ENCODE measurements around the gene SYNDIG1. TPM values are rescaled to one million over a fixed set of nuclear protein-coding genes. Genes with fewer than 3 reads are reported as not detected.

Gene SYNDIG1
- total and polyA plus RNA-seq, 2 donors (not counting 1 experiment from before 2014, with no cell fraction given) = not detected

- ChIA-PET POLR2A (no interaction called here), CTCF (interaction anchor here (0.5 kb wide), 1 partner anchor 21 kb away, joined by 3 read pairs; no protein-coding TSS in a partner anchor)
- Mint-ChIP-seq H3K4me1 (peaks cover 29% of the 10 kb centered on the region), H3K9me3 (ENCODE audit: insufficient read depth) (no peaks in the 10 kb centered on the region), H3K4me3 (no peak overlapping the region), H3K27ac (no peak overlapping the region), H3K27me3 (no peaks in the 10 kb centered on the region)
- no peak overlapping the region for H3K9ac ChIP-seq (ENCODE audit: low read length)
- DNase-seq (no peak), ATAC-seq (ENCODE audit: low read depth) (no peak)
- H3K9me3 ChIP-seq (ENCODE audit: control extremely low read depth in 1 of 3, control insufficient read depth in 2 of 3, insufficient read depth in 1 of 3, low read length in 2 of 3) = no peaks in the 10 kb centered on the region
- TF ChIP-seq EZH2 (IDR thresholded peaks at IDR 0.05; ENCODE audit: borderline replicate concordance, insufficient read depth, low read depth, low read length, poor library complexity, severe bottlenecking) (no peak), CTCF (IDR thresholded peaks at IDR 0.05) (no peak)
- H4K20me1 ChIP-seq (ENCODE audit: control insufficient read depth, insufficient read depth, low read length, poor library complexity, severe bottlenecking) = no peaks in the 10 kb centered on the region
- peaks cover 6 to 16% of the 10 kb centered on the region in 2 donors for H3K4me1 ChIP-seq (ENCODE audit: control insufficient read depth in 2 of 2, insufficient read depth in 2 of 2, low read length in 2 of 2)
- WGBS (ENCODE audit: insufficient coverage) = 91% methylated on average over 4 of the region's 5 CpGs
- H2AFZ ChIP-seq (ENCODE audit: insufficient read depth, low read depth, low read length, poor library complexity, severe bottlenecking) = no peak overlapping the region
- intact Hi-C loops (cut with micrococcal nuclease) = no loop called here
- no peak overlapping the region for H3K4me3 ChIP-seq (ENCODE audit: control extremely low read depth in 1 of 5, extremely low read depth in 1 of 5, insufficient read depth in 1 of 5, low read depth in 2 of 5, low read length in 4 of 5)
- H3K79me2 ChIP-seq (ENCODE audit: control insufficient read depth, insufficient read depth, low read length) = no peaks in the 10 kb centered on the region
- no peak overlapping the region for H3K4me2 ChIP-seq (replicated peaks; ENCODE audit: low read depth, low read length, poor library complexity, severe bottlenecking)
- H3K27ac ChIP-seq (ENCODE audit: low read length in 2 of 2) = no peak overlapping the region
- H3K36me3 ChIP-seq (replicated peaks in 1 of 2; ENCODE audit: control extremely low read depth in 1 of 2, control insufficient read depth in 1 of 2, extremely low read depth in 1 of 2, insufficient read depth in 2 of 2, low read length in 1 of 2) = no peaks in the 10 kb centered on the region
- no peaks in the 10 kb centered on the region for H3K27me3 ChIP-seq (replicated peaks in 1 of 4; ENCODE audit: control extremely low read depth in 1 of 4, control insufficient read depth in 3 of 4, insufficient read depth in 4 of 4, low read length in 3 of 4)
Observed at GRCh38 chr20:24653306-24653705, 183.9 kb downstream of the SYNDIG1 start.

- H3K27ac ChIP-seq (ENCODE audit: low read length in 2 of 2) = no peak overlapping the region
- Mint-ChIP-seq H3K4me1 (peaks cover 18% of the 10 kb centered on the region), H3K4me3 (no peak overlapping the region), H3K27ac (no peak overlapping the region), H3K9me3 (ENCODE audit: insufficient read depth) (no peaks in the 10 kb centered on the region), H3K27me3 (peaks cover 4% of the 10 kb centered on the region)
- POLR2A ChIA-PET = no interaction called here
- H3K4me1 ChIP-seq (ENCODE audit: control insufficient read depth in 2 of 2, insufficient read depth in 2 of 2, low read length in 2 of 2) = peaks cover 3 to 5% of the 10 kb centered on the region in 2 donors
- no peak for ATAC-seq (ENCODE audit: low read depth)
- no CpG with 5 or more reads among the region's 1 CpG for WGBS (ENCODE audit: insufficient coverage)
- H3K79me2 ChIP-seq (ENCODE audit: control insufficient read depth, insufficient read depth, low read length) = no peaks in the 10 kb centered on the region
- no peak overlapping the region for H2AFZ ChIP-seq (ENCODE audit: insufficient read depth, low read depth, low read length, poor library complexity, severe bottlenecking)
- no peaks in the 10 kb centered on the region for H3K36me3 ChIP-seq (replicated peaks in 1 of 2; ENCODE audit: control extremely low read depth in 1 of 2, control insufficient read depth in 1 of 2, extremely low read depth in 1 of 2, insufficient read depth in 2 of 2, low read length in 1 of 2)
- H3K27me3 ChIP-seq (replicated peaks in 1 of 4; ENCODE audit: control extremely low read depth in 1 of 4, control insufficient read depth in 3 of 4, insufficient read depth in 4 of 4, low read length in 3 of 4) = no peaks in the 10 kb centered on the region
- DNase-seq = no peak
- no peak overlapping the region for H3K4me2 ChIP-seq (replicated peaks; ENCODE audit: low read depth, low read length, poor library complexity, severe bottlenecking)
- CTCF ChIA-PET = no interaction called here
- TF ChIP-seq CTCF (IDR thresholded peaks at IDR 0.05) (no peak), EZH2 (IDR thresholded peaks at IDR 0.05; ENCODE audit: borderline replicate concordance, insufficient read depth, low read depth, low read length, poor library complexity, severe bottlenecking) (no peak)
- no peak overlapping the region for H3K9ac ChIP-seq (ENCODE audit: low read length)
- no peaks in the 10 kb centered on the region for H4K20me1 ChIP-seq (ENCODE audit: control insufficient read depth, insufficient read depth, low read length, poor library complexity, severe bottlenecking)
- no peak overlapping the region for H3K4me3 ChIP-seq (ENCODE audit: control extremely low read depth in 1 of 5, extremely low read depth in 1 of 5, insufficient read depth in 1 of 5, low read depth in 2 of 5, low read length in 4 of 5)
- H3K9me3 ChIP-seq (ENCODE audit: control extremely low read depth in 1 of 3, control insufficient read depth in 2 of 3, insufficient read depth in 1 of 3, low read length in 2 of 3) = no peaks in the 10 kb centered on the region
- intact Hi-C loops (cut with micrococcal nuclease) = no loop called here
Observed at GRCh38 chr20:24654425-24654824, 185.0 kb downstream of the SYNDIG1 start.
